Psoas muscle (tissue), 8 donors: Measurements from ENCODE around the gene SQOR. TPM values are rescaled to one million over a fixed set of nuclear protein-coding genes. Genes with fewer than 3 reads are reported as not detected.

ENCODE experiments used
- ATAC-seq, 4 donors: fragments of 200-7000 bp; cut with Tn5 transposase; one replicate each; pipeline ENCODE4 v1.9.1; 2020; ENCODE audit warnings: moderate library complexity in 3 of 4, mild to moderate bottlenecking in 2 of 4
- DNase-seq, 2 donors: peaks; one replicate each; pipeline ENCODE4 v3.0.0-alpha.2; 2020
- H3K27ac ChIP-seq: fragments of 200-600 bp; one replicate; pipeline ENCODE4 v1.8.0; 2022
- H3K27me3 ChIP-seq, 3 donors: fragments of 200-600 bp in 1 of 3; one replicate each; pipeline versions ENCODE4 v1.6.1 to v1.8.0; 2013 to 2022; ENCODE audit warnings: low read length in 2 of 3, mild to moderate bottlenecking in 2 of 3, moderate library complexity in 1 of 3; ENCODE audit not compliant: insufficient read depth in 3 of 3
- H3K36me3 ChIP-seq, 2 donors: fragments of 200-600 bp in 1 of 2; one replicate each; pipeline versions ENCODE4 v1.6.1 to v1.8.0; 2013 to 2022; ENCODE audit warnings: low read depth in 1 of 2, mild to moderate bottlenecking in 1 of 2, moderate library complexity in 1 of 2; ENCODE audit not compliant: insufficient read depth in 1 of 2
- H3K4me1 ChIP-seq: fragments of 200-600 bp; one replicate; pipeline ENCODE4 v1.8.0; 2022
- H3K4me3 ChIP-seq: fragments of 200-600 bp; one replicate; pipeline ENCODE4 v1.8.0; 2022; ENCODE audit warnings: mild to moderate bottlenecking
- H3K9me3 ChIP-seq: fragments of 200-600 bp; one replicate; pipeline ENCODE4 v1.8.0; 2022
- CTCF ChIP-seq: fragments of 200-600 bp; IDR thresholded peaks from one replicate; pipeline ENCODE4 v1.8.0; 2022; ENCODE audit warnings: antibody characterized with exemption
- WGBS, 3 donors: extraction: QIAGEN DNeasy Blood & Tissue Kit; methylation state at CpG; one replicate each; pipeline versions ENCODE4 v1.1.6 to v1.1.7; 2013; 5-methylcytosine and 5-hydroxymethylcytosine counted together
- intact Hi-C, 2 donors: fragments of 100-400 bp; cut with DNase I; formaldehyde crosslinking; loops; one replicate each; pipeline versions ENCODE4 v1.11.0 to v1.14.2; 2022
- polyA plus RNA-seq, 3 donors: library from polyadenylated mRNA; stranded (reverse); fragments of 200-250 nt; gene quantifications; one replicate each; pipeline ENCODE4 v1.2.3, GENCODE V29; 2013
- total RNA-seq, 4 donors: library from RNA; stranded (reverse); fragmentation: NEBNext Ultra II Directional in 2 of 4; extraction: Animal tissue kit (Norgen Biotek cat#: 25700) in 2 of 4; gene quantifications; one replicate each; pipeline versions ENCODE4 v1.2.1 to v1.2.4, GENCODE V29; 2021 to 2023
- donor health status: healthy with polysubstance abuse.
- donor health status: DM: no; HTN: no; CAD: no; lungs with moderate emphysema.
- donor health status: Bipolar disorder and iron deficiency.
- donor health status: healthy.
- donor health status: DM: yes; HTN: yes; CAD: no.
- donor health status: DM: no; HTN: no; CAD: no.
- donor health status: DM: no; HTN: no; CAD: no.
- donor health status: DM: yes; HTN: yes; CAD: no.

Gene SQOR
- total and polyA plus RNA-seq, 7 donors: 46.5 to 174 (median 142) TPM

DNA sequence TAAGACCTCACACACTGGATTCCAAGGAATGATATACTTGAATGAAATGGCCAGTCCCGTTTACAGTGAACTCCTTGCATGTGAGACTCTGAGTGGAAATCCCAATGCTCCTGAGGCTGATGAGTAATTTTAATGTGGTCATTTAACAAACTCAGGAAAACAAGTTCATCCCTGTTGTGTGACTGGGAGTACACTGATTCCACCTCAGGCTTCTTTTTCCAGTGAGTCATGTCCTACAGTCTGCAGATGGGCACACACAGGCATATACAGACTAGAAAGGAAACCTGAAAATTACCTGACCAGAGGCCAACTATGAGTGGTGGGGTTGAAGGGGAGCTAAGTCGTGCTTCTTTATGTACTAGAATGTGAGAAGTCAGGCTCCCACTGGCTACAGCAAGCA lies 5.8 kb downstream of the SQOR start:
- no peak for DNase-seq
- no peak for TF ChIP-seq CTCF
- Histone ChIP-seq H3K4me3 (no peak overlapping the region), H3K27me3 (no peaks in the 10 kb centered on the region), H3K36me3 (no peaks in the 10 kb centered on the region), H3K4me1 (peaks cover 92% of the 10 kb centered on the region), H3K27ac (peak overlapping the region; percentile 97), H3K9me3 (no peaks in the 10 kb centered on the region)
- WGBS, 3 donors: 42 to 59% (median 46%) methylated on average over 2 of the region's 2 CpGs
- intact Hi-C loops: no loop called here
- peak; percentile 63 to 67 (median 67) for ATAC-seq

DNA sequence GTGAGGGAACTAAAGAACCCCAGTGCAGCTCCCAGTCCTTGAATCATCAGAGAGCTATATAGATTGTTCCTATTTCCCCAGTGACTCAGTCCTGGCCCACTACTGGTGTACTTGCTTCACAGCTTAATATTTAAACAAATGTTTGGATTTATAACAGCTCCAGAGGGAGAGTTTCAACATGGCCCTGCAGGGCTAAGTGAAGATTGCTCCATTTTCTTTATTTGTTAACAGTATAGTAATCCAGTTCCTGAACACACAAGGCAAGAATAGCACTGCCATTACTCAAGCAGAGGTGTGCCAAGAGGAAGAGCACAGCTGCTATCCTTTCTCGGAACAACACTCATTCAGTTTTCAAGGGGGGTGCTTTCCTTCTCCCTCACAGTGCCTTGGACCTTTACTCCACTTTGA lies 6.5 kb downstream of the SQOR start:
- Histone ChIP-seq H3K36me3 (no peaks in the 10 kb centered on the region), H3K4me1 (peaks cover 98% of the 10 kb centered on the region), H3K4me3 (no peak overlapping the region), H3K9me3 (no peaks in the 10 kb centered on the region), H3K27me3 (no peaks in the 10 kb centered on the region), H3K27ac (peak overlapping the region; percentile 97)
- intact Hi-C loops: no loop called here
- TF ChIP-seq CTCF: peak; percentile 8
- WGBS, 3 donors: 0 to 11% (median 4%) methylated on average over 1 of the region's 1 CpG
- ATAC-seq: peak; percentile 86 to 92 (median 88)
- DNase-seq: peak in 1 of 2 donors; percentile 54

DNA sequence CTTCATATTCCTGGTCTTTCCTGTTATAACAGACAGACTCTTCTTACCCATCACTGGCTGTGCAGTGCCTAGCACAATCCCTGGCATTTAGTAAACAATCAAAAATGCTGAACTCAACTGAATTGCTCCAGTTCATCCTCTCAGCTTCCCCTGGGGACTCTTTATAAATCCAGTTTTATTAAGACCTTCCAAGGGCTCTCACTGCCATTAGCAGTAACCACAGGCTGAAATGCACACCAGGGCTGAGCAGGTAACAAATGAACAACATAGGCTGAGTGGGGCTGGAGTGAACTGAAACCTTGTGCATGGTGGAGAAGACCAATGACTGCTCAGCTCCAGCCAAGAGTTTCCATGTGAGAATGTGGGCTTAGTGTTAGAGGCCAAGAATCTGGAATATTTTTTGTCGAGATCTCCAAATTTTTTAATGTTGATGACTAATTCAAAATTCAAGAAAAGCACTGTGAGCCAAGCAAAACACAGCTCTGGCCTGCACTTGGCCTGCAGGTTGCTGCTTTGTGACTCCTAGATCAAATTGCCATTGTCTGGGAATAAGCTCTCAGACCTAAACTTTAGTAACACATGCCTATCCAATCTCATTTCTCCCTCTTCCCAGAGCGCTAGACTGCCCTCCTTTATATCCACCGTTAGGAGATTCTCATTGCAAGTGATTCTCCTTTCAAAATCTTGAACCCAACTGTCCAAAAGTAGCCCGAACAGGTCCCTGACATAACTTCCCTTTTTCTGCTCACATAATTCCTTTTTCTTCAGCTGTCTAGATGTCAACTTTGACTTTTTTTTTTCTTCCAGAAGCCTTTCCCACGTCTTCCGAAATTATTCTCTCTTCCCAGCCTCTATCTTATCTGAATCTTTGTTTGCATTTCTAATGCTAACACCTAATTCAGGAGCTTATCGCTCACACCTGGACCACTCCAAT lies 7.4 kb downstream of the SQOR start:
- no peaks in the 10 kb centered on the region for H3K27me3 ChIP-seq
- peak overlapping the region; percentile 6 for H3K4me3 ChIP-seq
- peak overlapping the region; percentile 97 for H3K27ac ChIP-seq
- no peak for TF ChIP-seq CTCF
- intact Hi-C loops: no loop called here
- no peaks in the 10 kb centered on the region for H3K36me3 ChIP-seq
- H3K9me3 ChIP-seq: no peaks in the 10 kb centered on the region
- H3K4me1 ChIP-seq: peaks cover 96% of the 10 kb centered on the region
- WGBS, 3 donors: 46 to 72% (median 57%) methylated on average over 7 of the region's 7 CpGs
- DNase-seq: peak; percentile 45 to 57
- peak; percentile 12 to 30 (median 20) for ATAC-seq

DNA sequence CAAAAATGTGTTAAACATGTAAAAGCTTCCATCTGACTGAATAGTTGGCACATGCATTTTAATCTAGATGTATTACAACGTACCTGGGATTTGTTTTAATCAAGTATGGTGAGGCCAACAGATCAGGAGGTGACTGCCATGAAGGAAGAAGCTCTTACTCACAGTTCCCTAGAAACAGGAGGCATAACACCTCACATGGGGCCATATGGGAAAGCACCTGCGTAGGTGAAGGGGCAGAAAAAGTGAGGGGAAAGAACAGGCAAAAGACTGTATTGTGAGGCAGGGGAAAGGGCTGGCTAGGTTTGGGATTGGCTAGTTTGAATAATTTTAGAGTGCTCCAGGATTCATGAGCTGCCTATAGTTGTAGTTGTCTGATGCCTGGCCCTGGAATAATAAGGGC lies 9.6 kb downstream of the SQOR start:
- no peaks in the 10 kb centered on the region for H3K27me3 ChIP-seq
- H3K4me3 ChIP-seq: no peak overlapping the region
- intact Hi-C loops: no loop called here
- no peaks in the 10 kb centered on the region for H3K36me3 ChIP-seq
- H3K27ac ChIP-seq: peak overlapping the region; percentile 97
- DNase-seq (no peak), ATAC-seq (no peak)
- no peaks in the 10 kb centered on the region for H3K9me3 ChIP-seq
- TF ChIP-seq CTCF: no peak
- H3K4me1 ChIP-seq: peaks cover 92% of the 10 kb centered on the region
- 63 to 94% (median 89%) methylated on average over 2 of the region's 2 CpGs for WGBS, 3 donors
